Parathyroid adenoma (tissue), 2 donors: ENCODE measurements around the gene FBXO47.
"Not testable (repeated sequence)": the region's sequence is repeated elsewhere in the genome, so short reads cannot be mapped to it uniquely, and the experiment has no call there.

ENCODE experiments used
- H2AFZ ChIP-seq: fragments of 300-600 bp; sonication (generic); one replicate; pipeline ENCODE4 v1.7.0; 2017; ENCODE audit warnings: antibody characterized with exemption, mild to moderate bottlenecking
- H3K27ac ChIP-seq: fragments of 300-600 bp; sonication (generic); one replicate; pipeline ENCODE4 v1.7.0; 2017
- H3K27me3 ChIP-seq: fragments of 300-600 bp; sonication (generic); one replicate; pipeline ENCODE4 v1.7.0; 2017; ENCODE audit warnings: low read length; ENCODE audit not compliant: control insufficient read depth, insufficient read depth
- H3K36me3 ChIP-seq: fragments of 300-600 bp; sonication (generic); one replicate; pipeline ENCODE4 v1.7.0; 2017; ENCODE audit warnings: low read length; ENCODE audit not compliant: control insufficient read depth, insufficient read depth
- H3K4me1 ChIP-seq: fragments of 300-600 bp; sonication (generic); one replicate; pipeline ENCODE4 v1.7.0; 2017; ENCODE audit warnings: control low read depth
- H3K4me2 ChIP-seq: fragments of 300-600 bp; sonication (generic); one replicate; pipeline ENCODE4 v1.7.0; 2017; ENCODE audit warnings: low read length
- H3K4me3 ChIP-seq: fragments of 300-600 bp; sonication (generic); one replicate; pipeline ENCODE4 v1.7.0; 2017; ENCODE audit warnings: low read depth, low read length
- H3K79me2 ChIP-seq: fragments of 300-600 bp; sonication (generic); one replicate; pipeline ENCODE4 v1.7.0; 2017; ENCODE audit warnings: control low read depth
- H3K9ac ChIP-seq: fragments of 300-600 bp; sonication (generic); one replicate; pipeline ENCODE4 v1.7.0; 2017; ENCODE audit warnings: mild to moderate bottlenecking
- H3K9me3 ChIP-seq: fragments of 300-600 bp; sonication (generic); one replicate; pipeline ENCODE4 v1.7.0; 2017; ENCODE audit warnings: low read length; ENCODE audit not compliant: control insufficient read depth
- CTCF ChIP-seq: fragments of 300-600 bp; sonication (generic); IDR thresholded peaks from one replicate; pipeline ENCODE4 v1.7.0; 2017; ENCODE audit warnings: antibody characterized with exemption, mild to moderate bottlenecking
- donor health status: primary hyperparathyroidism.

FBXO47 gene

GRCh38 chr17:38940404-38940803 is 26.8 kb downstream of the FBXO47 start:
- Histone ChIP-seq H3K27me3 (no peaks in the 10 kb centered on the region), H3K79me2 (no peaks in the 10 kb centered on the region), H3K36me3 (no peaks in the 10 kb centered on the region), H3K4me3 (no peak overlapping the region), H2AFZ (no peak overlapping the region), H3K9me3 (no peaks in the 10 kb centered on the region), H3K4me1 (no peaks in the 10 kb centered on the region), H3K9ac (no peak overlapping the region), H3K27ac (no peak overlapping the region), H3K4me2 (no peak overlapping the region)
- no peak for TF ChIP-seq CTCF

GRCh38 chr17:38939987-38940386 is 27.2 kb downstream of the FBXO47 start:
- Histone ChIP-seq H3K79me2 (no peaks in the 10 kb centered on the region), H3K4me2 (no peak overlapping the region), H3K27me3 (no peaks in the 10 kb centered on the region), H3K36me3 (no peaks in the 10 kb centered on the region), H3K4me1 (no peaks in the 10 kb centered on the region), H2AFZ (no peak overlapping the region), H3K9me3 (no peaks in the 10 kb centered on the region), H3K4me3 (no peak overlapping the region), H3K9ac (no peak overlapping the region), H3K27ac (no peak overlapping the region)
- TF ChIP-seq CTCF = no peak

GRCh38 chr17:38933962-38934361 is 33.2 kb downstream of the FBXO47 start:
- H3K9me3 ChIP-seq, H3K79me2 ChIP-seq, H3K4me3 ChIP-seq, H3K9ac ChIP-seq, H3K27ac ChIP-seq, H3K4me2 ChIP-seq, H3K36me3 ChIP-seq, H2AFZ ChIP-seq, H3K27me3 ChIP-seq, H3K4me1 ChIP-seq: not testable (repeated sequence)

GRCh38 chr17:38930782-38931181 is 36.4 kb downstream of the FBXO47 start:
- not testable (repeated sequence) for H2AFZ ChIP-seq, H3K27me3 ChIP-seq, H3K27ac ChIP-seq, H3K36me3 ChIP-seq, H3K9ac ChIP-seq, H3K4me1 ChIP-seq, H3K4me2 ChIP-seq, H3K79me2 ChIP-seq, H3K9me3 ChIP-seq, H3K4me3 ChIP-seq

- Histone ChIP-seq H3K27me3 (no peaks in the 10 kb centered on the region), H3K9me3 (no peaks in the 10 kb centered on the region), H3K4me1 (no peaks in the 10 kb centered on the region), H3K9ac (no peak overlapping the region), H2AFZ (no peak overlapping the region), H3K27ac (no peak overlapping the region), H3K36me3 (no peaks in the 10 kb centered on the region), H3K79me2 (no peaks in the 10 kb centered on the region), H3K4me2 (no peak overlapping the region), H3K4me3 (no peak overlapping the region)
- no peak for TF ChIP-seq CTCF
Observed at GRCh38 chr17:38926293-38927070, 40.7 kb downstream of the FBXO47 start.
